ENCODE data around the gene ERC1.

DNA sequence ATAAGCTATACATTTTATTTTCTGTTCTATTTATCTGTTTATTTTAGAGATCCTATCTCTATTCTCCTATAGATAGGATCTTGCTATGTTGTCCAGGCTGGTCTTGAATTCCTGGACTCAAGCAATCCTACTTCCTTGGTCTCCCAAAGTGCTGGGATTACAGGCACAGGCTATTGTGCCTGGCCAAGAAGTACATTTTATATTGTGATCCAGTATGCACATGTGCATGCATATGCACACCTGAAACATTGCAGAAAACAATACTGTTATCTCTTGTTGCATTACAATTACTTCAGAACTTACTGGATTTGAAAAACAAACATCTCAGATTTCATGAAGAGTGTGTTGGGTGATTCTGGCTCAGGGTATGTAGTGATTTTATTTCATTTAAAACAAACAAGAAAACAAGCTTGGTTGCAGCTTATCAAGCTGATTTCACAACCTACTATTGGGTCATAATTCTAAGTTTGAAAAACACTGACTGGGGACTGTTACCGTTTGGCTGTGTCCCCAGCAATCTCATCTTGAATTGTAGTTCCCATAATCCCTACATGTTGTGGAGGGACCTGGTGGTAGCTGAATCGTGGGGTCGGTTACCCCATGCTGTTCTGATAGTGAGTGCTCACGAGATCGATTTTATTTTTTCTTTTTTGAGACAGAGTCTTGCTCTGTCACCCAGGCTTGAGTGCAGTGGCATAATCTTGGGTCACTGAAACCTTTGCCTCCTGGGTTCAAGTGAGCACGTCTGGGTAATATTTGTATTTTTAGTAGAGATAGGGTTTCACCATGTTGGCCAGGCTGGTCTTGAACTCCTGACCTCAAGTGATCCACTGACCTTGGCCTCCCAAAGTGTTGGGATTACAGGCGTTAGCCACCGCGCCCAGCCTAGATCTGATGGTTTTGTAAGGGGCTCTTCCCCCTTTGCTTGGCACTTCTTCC is 31.3 kb downstream of the ERC1 start:
- TF ChIP-seq, protein P1, sequence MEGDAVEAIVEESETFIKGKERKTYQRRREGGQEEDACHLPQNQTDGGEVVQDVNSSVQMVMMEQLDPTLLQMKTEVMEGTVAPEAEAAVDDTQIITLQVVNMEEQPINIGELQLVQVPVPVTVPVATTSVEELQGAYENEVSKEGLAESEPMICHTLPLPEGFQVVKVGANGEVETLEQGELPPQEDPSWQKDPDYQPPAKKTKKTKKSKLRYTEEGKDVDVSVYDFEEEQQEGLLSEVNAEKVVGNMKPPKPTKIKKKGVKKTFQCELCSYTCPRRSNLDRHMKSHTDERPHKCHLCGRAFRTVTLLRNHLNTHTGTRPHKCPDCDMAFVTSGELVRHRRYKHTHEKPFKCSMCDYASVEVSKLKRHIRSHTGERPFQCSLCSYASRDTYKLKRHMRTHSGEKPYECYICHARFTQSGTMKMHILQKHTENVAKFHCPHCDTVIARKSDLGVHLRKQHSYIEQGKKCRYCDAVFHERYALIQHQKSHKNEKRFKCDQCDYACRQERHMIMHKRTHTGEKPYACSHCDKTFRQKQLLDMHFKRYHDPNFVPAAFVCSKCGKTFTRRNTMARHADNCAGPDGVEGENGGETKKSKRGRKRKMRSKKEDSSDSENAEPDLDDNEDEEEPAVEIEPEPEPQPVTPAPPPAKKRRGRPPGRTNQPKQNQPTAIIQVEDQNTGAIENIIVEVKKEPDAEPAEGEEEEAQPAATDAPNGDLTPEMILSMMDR (IDR thresholded peaks at IDR 0.05; ENCODE audit: low read length): no peak
- TF ChIP-seq EZH2 (IDR thresholded peaks at IDR 0.05; ENCODE audit: borderline replicate concordance, low read length): no peak

Measured in OCI-LY1 (cell line).